HepG2 (cell line): ENCODE data around the gene SRCAP. TPM values are rescaled to one million over a fixed set of nuclear protein-coding genes. Genes with fewer than 3 reads are reported as not detected.
A peak's percentile ranks its signal among the peaks of the same experiment; 100 is the strongest.

Experiments used
- ELF3 ChIP-seq: IDR thresholded peaks from 2 replicates; pipeline ENCODE4 v1.6.1; 2016; ENCODE audit warnings: missing genetic modification reagents, missing compliant biosample characterization
- EZH2 ChIP-seq: conservative IDR thresholded peaks from 2 replicates; pipeline ENCODE4 v1.6.1; 2012; ENCODE audit warnings: mild to moderate bottlenecking, low read depth, low read length, moderate library complexity
- HNRNPLL ChIP-seq: fragments of 200-400 bp; formaldehyde crosslinking; IDR thresholded peaks from 2 replicates; pipeline ENCODE4 v1.6.1; 2017; ENCODE audit warnings: mild to moderate bottlenecking, low read depth, low read length; ENCODE audit not compliant: poor library complexity, severe bottlenecking
- HOXA7 ChIP-seq: sonication (generic); formaldehyde crosslinking; IDR thresholded peaks from 2 replicates; pipeline ENCODE4 v1.8.1; 2022; ENCODE audit warnings: mild to moderate bottlenecking, missing genetic modification reagents, moderate library complexity
- KAT2B ChIP-seq: fragments of 150-350 bp; IDR thresholded peaks from 2 replicates; pipeline ENCODE4 v1.6.1; 2014; ENCODE audit warnings: low read depth, low read length, borderline replicate concordance
- MYNN ChIP-seq: sonication (generic); formaldehyde crosslinking; IDR thresholded peaks from 2 replicates; pipeline ENCODE4 v1.4.0; 2020; ENCODE audit warnings: mild to moderate bottlenecking, low read depth, missing genetic modification reagents
- NCOA1 ChIP-seq: sonication (generic); formaldehyde crosslinking; IDR thresholded peaks from 2 replicates; pipeline ENCODE4 v1.9.0; 2021; ENCODE audit warnings: missing genetic modification reagents
- NR2C2 ChIP-seq: sonication (generic); formaldehyde crosslinking; IDR thresholded peaks from 2 replicates; pipeline ENCODE4 v1.4.0; 2020; ENCODE audit warnings: missing genetic modification reagents, mild to moderate bottlenecking, moderate library complexity, borderline replicate concordance
- PAF1 ChIP-seq: IDR thresholded peaks from 2 replicates; pipeline ENCODE4 v1.6.1; 2016; ENCODE audit warnings: missing genetic modification reagents, missing compliant biosample characterization
- REXO4 ChIP-seq: sonication (generic); formaldehyde crosslinking; IDR thresholded peaks from 2 replicates; pipeline ENCODE4 v1.8.0; 2022; ENCODE audit warnings: missing genetic modification reagents, mild to moderate bottlenecking, borderline replicate concordance
- SALL1 ChIP-seq: sonication (generic); formaldehyde crosslinking; IDR thresholded peaks from 2 replicates; pipeline ENCODE4 v1.8.0; 2022; ENCODE audit warnings: mild to moderate bottlenecking, missing genetic modification reagents
- SALL2 ChIP-seq: sonication (generic); formaldehyde crosslinking; IDR thresholded peaks from 2 replicates; pipeline ENCODE4 v1.8.1; 2023; ENCODE audit warnings: mild to moderate bottlenecking, missing genetic modification reagents, inconsistent platforms
- ZIK1 ChIP-seq: sonication (generic); formaldehyde crosslinking; IDR thresholded peaks from 2 replicates; pipeline ENCODE4 v1.5.0; 2020; ENCODE audit warnings: mild to moderate bottlenecking, low read depth, missing genetic modification reagents, borderline replicate concordance
- ZMAT3 ChIP-seq: sonication (generic); formaldehyde crosslinking; conservative IDR thresholded peaks from 2 replicates; pipeline ENCODE4 v1.7.0; 2021; ENCODE audit warnings: missing genetic modification reagents
- ZNF282 ChIP-seq: fragments of 450-650 bp; IDR thresholded peaks from 2 replicates; pipeline ENCODE4 v1.6.1; 2018; ENCODE audit not compliant: partially characterized antibody
- ZNF431 ChIP-seq: sonication (generic); formaldehyde crosslinking; IDR thresholded peaks from 2 replicates; pipeline ENCODE4 v1.9.0; 2022; ENCODE audit warnings: missing genetic modification reagents, low read depth, mild to moderate bottlenecking, borderline replicate concordance
- ZNF572 ChIP-seq: sonication (generic); formaldehyde crosslinking; IDR thresholded peaks from 2 replicates; pipeline ENCODE4 v1.5.1; 2020; ENCODE audit warnings: mild to moderate bottlenecking, missing genetic modification reagents
- ZNF605 ChIP-seq: sonication (generic); formaldehyde crosslinking; IDR thresholded peaks from 2 replicates; pipeline ENCODE4 v1.8.0; 2022; ENCODE audit warnings: mild to moderate bottlenecking, missing genetic modification reagents
- ZNF674 ChIP-seq: sonication (generic); formaldehyde crosslinking; IDR thresholded peaks from 2 replicates; pipeline ENCODE4 v1.5.0; 2020; ENCODE audit warnings: low read depth, mild to moderate bottlenecking, missing genetic modification reagents
- ZSCAN9 ChIP-seq: IDR thresholded peaks from 2 replicates; pipeline ENCODE4 v1.6.1; 2016; ENCODE audit warnings: borderline replicate concordance
- polyA plus RNA-seq, 8 experiments: library from polyadenylated mRNA; depleted of rRNA in 3 of 8; stranded (reverse) in 7 of 8; unstranded in 1 of 8; fragments of >200 nt; fragmentation: Illumina TruSeq in 4 of 8; extraction: Trizol in 4 of 8; gene quantifications; 2 replicates each; pipeline versions ENCODE4 v1.2.1 to v1.2.3, GENCODE V29; 2011 to 2016; ENCODE audit warnings: low read depth in 4 of 8, missing spikeins in 1 of 8, mixed read lengths in 1 of 8; ENCODE audit not compliant: insufficient read depth in 1 of 8
- total RNA-seq, 5 experiments: library from RNA; depleted of rRNA; stranded (reverse); fragments of >200 nt; fragmentation: Illumina TruSeq; extraction: Trizol; gene quantifications; 2 replicates each; pipeline ENCODE4 v1.2.3, GENCODE V29; 2016; ENCODE audit warnings: low read depth in 1 of 5
- TF ChIP-seq, protein P1 (sequence below), 2 experiments: sonication (generic) in 1 of 2; formaldehyde crosslinking in 1 of 2; IDR thresholded peaks; 2 replicates each; pipeline versions ENCODE4 v1.5.1 to v1.6.1; 2011 to 2020; ENCODE audit warnings: borderline replicate concordance in 1 of 2, low read depth in 1 of 2, low read length in 1 of 2, mild to moderate bottlenecking in 1 of 2, missing genetic modification reagents in 1 of 2, moderate library complexity in 1 of 2
- TF ChIP-seq, protein P2 (sequence below): sonication (generic); formaldehyde crosslinking; IDR thresholded peaks from 2 replicates; pipeline ENCODE4 v1.8.1; 2022; ENCODE audit warnings: low read depth, mild to moderate bottlenecking, missing genetic modification reagents
- TF ChIP-seq, protein P3 (sequence below): sonication (generic); formaldehyde crosslinking; IDR thresholded peaks from 2 replicates; pipeline ENCODE4 v1.5.0; 2020; ENCODE audit warnings: mild to moderate bottlenecking, low read depth, missing genetic modification reagents, borderline replicate concordance
- TF ChIP-seq, protein P4 (sequence below): sonication (generic); formaldehyde crosslinking; IDR thresholded peaks from 2 replicates; pipeline ENCODE4 v1.5.0; 2020; ENCODE audit warnings: missing genetic modification reagents

SRCAP gene
- total and polyA plus RNA-seq, 2 of the 13 experiments (the other 11 are each of a cell fraction or from before 2014, with no cell fraction given) = 4.9 to 9.0 TPM

DNA sequence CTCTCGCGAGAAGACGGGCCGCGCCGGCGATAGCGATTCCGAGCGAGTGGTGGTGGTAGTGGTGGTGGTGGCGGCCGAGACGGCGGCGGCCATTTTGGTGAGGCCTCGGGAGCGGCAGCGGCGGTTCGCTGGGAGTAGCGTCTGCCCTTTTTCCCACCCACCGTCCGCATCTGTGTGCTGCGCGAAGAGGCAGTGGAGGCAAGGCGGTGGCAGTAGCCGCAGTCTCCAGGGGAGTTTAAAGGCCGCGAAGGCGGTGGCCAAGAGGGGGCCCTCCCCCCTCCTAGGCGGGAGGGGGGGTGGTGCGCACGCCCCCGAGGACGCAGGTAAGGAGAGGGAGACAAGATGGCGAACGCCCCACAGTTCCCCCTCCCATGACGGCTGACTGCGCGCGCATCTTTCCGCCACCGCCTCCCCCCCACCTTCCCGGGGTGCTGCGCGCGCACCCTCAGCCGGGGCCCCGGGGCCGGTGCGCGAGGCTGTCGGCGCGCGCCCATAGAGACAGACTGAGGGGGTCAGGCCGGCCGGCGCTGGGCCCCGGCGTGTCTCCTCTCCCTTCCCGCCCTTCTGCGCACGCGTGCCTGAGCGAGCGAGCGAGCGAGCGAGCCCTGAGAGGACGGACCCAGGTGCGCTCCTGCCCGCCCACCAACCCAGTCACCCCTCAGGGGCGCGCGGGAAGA lies 694 bp upstream of the SRCAP start (continued):
- TF ChIP-seq, protein P1, sequence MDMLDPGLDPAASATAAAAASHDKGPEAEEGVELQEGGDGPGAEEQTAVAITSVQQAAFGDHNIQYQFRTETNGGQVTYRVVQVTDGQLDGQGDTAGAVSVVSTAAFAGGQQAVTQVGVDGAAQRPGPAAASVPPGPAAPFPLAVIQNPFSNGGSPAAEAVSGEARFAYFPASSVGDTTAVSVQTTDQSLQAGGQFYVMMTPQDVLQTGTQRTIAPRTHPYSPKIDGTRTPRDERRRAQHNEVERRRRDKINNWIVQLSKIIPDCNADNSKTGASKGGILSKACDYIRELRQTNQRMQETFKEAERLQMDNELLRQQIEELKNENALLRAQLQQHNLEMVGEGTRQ (IDR thresholded peaks at IDR 0.05; ENCODE audit: low read depth, low read length) = no peak
- TF ChIP-seq, protein P1 (CRISPR knock-in tag; IDR thresholded peaks at IDR 0.05; ENCODE audit: borderline replicate concordance) = peak; percentile 54; the same call in 1 of the 2 replicates
- no peak for TF ChIP-seq NCOA1 (CRISPR knock-in tag)
- TF ChIP-seq, protein P2, sequence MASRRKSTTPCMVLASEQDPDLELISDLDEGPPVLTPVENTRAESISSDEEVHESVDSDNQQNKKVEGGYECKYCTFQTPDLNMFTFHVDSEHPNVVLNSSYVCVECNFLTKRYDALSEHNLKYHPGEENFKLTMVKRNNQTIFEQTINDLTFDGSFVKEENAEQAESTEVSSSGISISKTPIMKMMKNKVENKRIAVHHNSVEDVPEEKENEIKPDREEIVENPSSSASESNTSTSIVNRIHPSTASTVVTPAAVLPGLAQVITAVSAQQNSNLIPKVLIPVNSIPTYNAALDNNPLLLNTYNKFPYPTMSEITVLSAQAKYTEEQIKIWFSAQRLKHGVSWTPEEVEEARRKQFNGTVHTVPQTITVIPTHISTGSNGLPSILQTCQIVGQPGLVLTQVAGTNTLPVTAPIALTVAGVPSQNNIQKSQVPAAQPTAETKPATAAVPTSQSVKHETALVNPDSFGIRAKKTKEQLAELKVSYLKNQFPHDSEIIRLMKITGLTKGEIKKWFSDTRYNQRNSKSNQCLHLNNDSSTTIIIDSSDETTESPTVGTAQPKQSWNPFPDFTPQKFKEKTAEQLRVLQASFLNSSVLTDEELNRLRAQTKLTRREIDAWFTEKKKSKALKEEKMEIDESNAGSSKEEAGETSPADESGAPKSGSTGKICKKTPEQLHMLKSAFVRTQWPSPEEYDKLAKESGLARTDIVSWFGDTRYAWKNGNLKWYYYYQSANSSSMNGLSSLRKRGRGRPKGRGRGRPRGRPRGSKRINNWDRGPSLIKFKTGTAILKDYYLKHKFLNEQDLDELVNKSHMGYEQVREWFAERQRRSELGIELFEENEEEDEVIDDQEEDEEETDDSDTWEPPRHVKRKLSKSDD = peak; percentile 99
- peak; percentile 87 for TF ChIP-seq ZNF674
- peak; percentile 43 for TF ChIP-seq SALL2 (CRISPR knock-in tag)
- TF ChIP-seq HNRNPLL = peak; percentile 71
- no peak for TF ChIP-seq ZNF282
- peak; percentile 52 for TF ChIP-seq ZNF431
- TF ChIP-seq, protein P3, sequence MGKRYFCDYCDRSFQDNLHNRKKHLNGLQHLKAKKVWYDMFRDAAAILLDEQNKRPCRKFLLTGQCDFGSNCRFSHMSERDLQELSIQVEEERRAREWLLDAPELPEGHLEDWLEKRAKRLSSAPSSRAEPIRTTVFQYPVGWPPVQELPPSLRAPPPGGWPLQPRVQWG (CRISPR knock-in tag) = no peak
- peak; percentile 78 for TF ChIP-seq ZMAT3
- peak; percentile 96 for TF ChIP-seq NR2C2 (CRISPR knock-in tag)
- 0 out of 2 replicates have a peak, but pooled peaks have one; percentile 64 for TF ChIP-seq REXO4
- no peak for TF ChIP-seq PAF1 (CRISPR knock-in tag)
- no peak for TF ChIP-seq HOXA7 (CRISPR knock-in tag)
- peak; percentile 92; the same call in 1 of the 2 replicates for TF ChIP-seq MYNN (CRISPR knock-in tag)
- TF ChIP-seq ZNF572 = peak; percentile 12; the same call in 1 of the 2 replicates
- peak; percentile 88 for TF ChIP-seq ZNF605 (CRISPR knock-in tag)
- TF ChIP-seq SALL1 (CRISPR knock-in tag) = peak; percentile 85
- TF ChIP-seq ELF3 (CRISPR knock-in tag) = no peak; the same call in 1 of the 2 replicates
- TF ChIP-seq KAT2B = 0 out of 2 replicates have a peak, but pooled peaks have one; percentile 13
- no peak for TF ChIP-seq EZH2
- TF ChIP-seq ZIK1 (CRISPR knock-in tag) = no peak
- TF ChIP-seq, protein P4, sequence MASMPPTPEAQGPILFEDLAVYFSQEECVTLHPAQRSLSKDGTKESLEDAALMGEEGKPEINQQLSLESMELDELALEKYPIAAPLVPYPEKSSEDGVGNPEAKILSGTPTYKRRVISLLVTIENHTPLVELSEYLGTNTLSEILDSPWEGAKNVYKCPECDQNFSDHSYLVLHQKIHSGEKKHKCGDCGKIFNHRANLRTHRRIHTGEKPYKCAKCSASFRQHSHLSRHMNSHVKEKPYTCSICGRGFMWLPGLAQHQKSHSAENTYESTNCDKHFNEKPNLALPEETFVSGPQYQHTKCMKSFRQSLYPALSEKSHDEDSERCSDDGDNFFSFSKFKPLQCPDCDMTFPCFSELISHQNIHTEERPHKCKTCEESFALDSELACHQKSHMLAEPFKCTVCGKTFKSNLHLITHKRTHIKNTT (CRISPR knock-in tag) = no peak
- peak; percentile 84 for TF ChIP-seq ZSCAN9 (CRISPR knock-in tag)
